DLD1 (cell line): Measurements from ENCODE around the gene PRDM8.
"Not testable (repeated sequence)": the region's sequence is repeated elsewhere in the genome, so short reads cannot be mapped to it uniquely, and the experiment has no call there.

ENCODE experiments used
- in situ Hi-C: cut with HindIII; loops from 2 replicates; pipeline ENCODE4 v1.10.0; 2017; ENCODE audit warnings: low sequenced_read_pairs

Gene PRDM8

GRCh38 chr4:80225595-80225994, 28.3 kb downstream of the PRDM8 start:
- in situ Hi-C loops: no loop called here

- in situ Hi-C loops: no loop called here
Observed at GRCh38 chr4:80226094-80226493, 28.8 kb downstream of the PRDM8 start.

GRCh38 chr4:80228460-80228859, 31.2 kb downstream of the PRDM8 start:
- in situ Hi-C loops: no loop called here

GRCh38 chr4:80229128-80229527, 31.8 kb downstream of the PRDM8 start:
- in situ Hi-C loops: no loop called here

GRCh38 chr4:80229590-80229989, 32.3 kb downstream of the PRDM8 start:
- in situ Hi-C loops: no loop called here

GRCh38 chr4:80231180-80231579, 33.9 kb downstream of the PRDM8 start:
- in situ Hi-C loops: no loop called here

GRCh38 chr4:80232707-80233370, 35.5 kb downstream of the PRDM8 start:
- in situ Hi-C loops: no loop called here

GRCh38 chr4:80233390-80233789, 36.1 kb downstream of the PRDM8 start:
- in situ Hi-C loops: no loop called here

GRCh38 chr4:80235451-80235850, 38.1 kb downstream of the PRDM8 start:
- in situ Hi-C loops: no loop called here

GRCh38 chr4:80237992-80238391, 40.7 kb downstream of the PRDM8 start:
- in situ Hi-C loops: no loop called here

- in situ Hi-C loops: no loop called here
Observed at GRCh38 chr4:80239480-80240150, 42.3 kb downstream of the PRDM8 start.

GRCh38 chr4:80240976-80241375, 43.7 kb downstream of the PRDM8 start:
- in situ Hi-C loops: no loop called here

- in situ Hi-C loops: no loop called here
Observed at GRCh38 chr4:80243274-80244018, 46.1 kb downstream of the PRDM8 start.

- in situ Hi-C loops: not testable (repeated sequence)
Observed at GRCh38 chr4:80247484-80247883, 50.2 kb downstream of the PRDM8 start.

- in situ Hi-C loops: no loop called here
Observed at GRCh38 chr4:80249144-80249543, 51.8 kb downstream of the PRDM8 start.

- in situ Hi-C loops: no loop called here
Observed at GRCh38 chr4:80252427-80252826, 55.1 kb downstream of the PRDM8 start.

GRCh38 chr4:80252953-80253352, 55.6 kb downstream of the PRDM8 start:
- in situ Hi-C loops: no loop called here

GRCh38 chr4:80253510-80253909, 56.2 kb downstream of the PRDM8 start:
- in situ Hi-C loops: no loop called here
